Stimulated activated effector memory CD8-positive, alpha-beta T cell treated with anti-CD3 and anti-CD28 coated beads, Interleukin-12 subunit alpha, Interleukin-12 subunit beta, amount 100 ng/mL, for 72 hours (primary cell): ENCODE data around the gene CFDP1.

Experiments used
- ATAC-seq: fragments of 150-1000 bp; cut with Tn5 transposase; 2 replicates; pipeline ENCODE4 v1.10.0; 2021
- DNase-seq, 2 donors: peaks; one replicate each; pipeline ENCODE4 v3.0.0; 2021 to 2022; ENCODE audit warnings: low spot score in 2 of 2
- H3K27ac Mint-ChIP-seq: one replicate; pipeline ENCODE4 v1.8.0; 2022; ENCODE audit warnings: mild to moderate bottlenecking, mixed read lengths
- H3K36me3 Mint-ChIP-seq: one replicate; pipeline ENCODE4 v1.8.0; 2022; ENCODE audit warnings: mild to moderate bottlenecking, mixed read lengths
- H3K4me1 Mint-ChIP-seq: one replicate; pipeline ENCODE4 v1.8.0; 2022; ENCODE audit warnings: mixed read lengths
- H3K4me3 Mint-ChIP-seq: one replicate; pipeline ENCODE4 v1.8.0; 2022; ENCODE audit warnings: mild to moderate bottlenecking, mixed read lengths
- H3K9me3 Mint-ChIP-seq: one replicate; pipeline ENCODE4 v1.8.0; 2022; ENCODE audit warnings: mixed read lengths

CFDP1 gene

GRCh38 chr16:75376475-75377161 is 56.7 kb downstream of the CFDP1 start:
- Mint-ChIP-seq H3K4me3 (no peak overlapping the region), H3K4me1 (peaks cover 32% of the 10 kb centered on the region), H3K9me3 (no peaks in the 10 kb centered on the region), H3K27ac (no peak overlapping the region), H3K36me3 (peaks cover 26% of the 10 kb centered on the region)
- DNase-seq: no peak
- ATAC-seq: no peak

GRCh38 chr16:75374388-75374787 is 58.9 kb downstream of the CFDP1 start:
- Mint-ChIP-seq H3K4me1 (peaks cover 10% of the 10 kb centered on the region), H3K36me3 (peaks cover 18% of the 10 kb centered on the region), H3K4me3 (no peak overlapping the region), H3K9me3 (no peaks in the 10 kb centered on the region), H3K27ac (no peak overlapping the region)
- DNase-seq (no peak), ATAC-seq (no peak)

GRCh38 chr16:75372236-75372856 is 61.0 kb downstream of the CFDP1 start:
- no peaks in the 10 kb centered on the region for H3K4me1 Mint-ChIP-seq

GRCh38 chr16:75371171-75371570 is 62.1 kb downstream of the CFDP1 start:
- Mint-ChIP-seq H3K9me3 (no peaks in the 10 kb centered on the region), H3K4me1 (no peaks in the 10 kb centered on the region), H3K4me3 (no peak overlapping the region), H3K27ac (no peak overlapping the region), H3K36me3 (no peaks in the 10 kb centered on the region)
- DNase-seq (no peak), ATAC-seq (no peak)

More at GRCh38 chr16:75372236-75372856, 61.0 kb downstream of the CFDP1 start:
- H3K27ac Mint-ChIP-seq: no peak overlapping the region
- ATAC-seq: no peak
- no peak for DNase-seq
- H3K36me3 Mint-ChIP-seq: peaks cover 7% of the 10 kb centered on the region
- H3K9me3 Mint-ChIP-seq: no peaks in the 10 kb centered on the region
- no peak overlapping the region for H3K4me3 Mint-ChIP-seq

GRCh38 chr16:75364286-75364791 is 69.0 kb downstream of the CFDP1 start:
- DNase-seq (no peak), ATAC-seq (no peak)
- H3K36me3 Mint-ChIP-seq: peaks cover 12% of the 10 kb centered on the region
- H3K4me3 Mint-ChIP-seq: no peak overlapping the region
- H3K4me1 Mint-ChIP-seq: no peaks in the 10 kb centered on the region
- no peak overlapping the region for H3K27ac Mint-ChIP-seq
- no peaks in the 10 kb centered on the region for H3K9me3 Mint-ChIP-seq

- H3K4me3 Mint-ChIP-seq: no peak overlapping the region
- H3K27ac Mint-ChIP-seq: no peak overlapping the region
- ATAC-seq: no peak
- peaks cover 12% of the 10 kb centered on the region for H3K36me3 Mint-ChIP-seq
- DNase-seq: no peak
- no peaks in the 10 kb centered on the region for H3K4me1 Mint-ChIP-seq
- no peaks in the 10 kb centered on the region for H3K9me3 Mint-ChIP-seq
Observed at GRCh38 chr16:75362846-75363245, 70.5 kb downstream of the CFDP1 start.

- Mint-ChIP-seq H3K36me3 (peaks cover 12% of the 10 kb centered on the region), H3K4me1 (no peaks in the 10 kb centered on the region), H3K9me3 (no peaks in the 10 kb centered on the region), H3K27ac (no peak overlapping the region), H3K4me3 (no peak overlapping the region)
- ATAC-seq (no peak), DNase-seq (no peak)
Observed at GRCh38 chr16:75361936-75362335, 71.4 kb downstream of the CFDP1 start.

GRCh38 chr16:75354170-75354569 is 79.1 kb downstream of the CFDP1 start:
- ATAC-seq: no peak
- no peak overlapping the region for H3K4me3 Mint-ChIP-seq
- no peaks in the 10 kb centered on the region for H3K4me1 Mint-ChIP-seq
- no peak overlapping the region for H3K27ac Mint-ChIP-seq
- peaks cover 12% of the 10 kb centered on the region for H3K36me3 Mint-ChIP-seq
- H3K9me3 Mint-ChIP-seq: no peaks in the 10 kb centered on the region
- no peak for DNase-seq

- Mint-ChIP-seq H3K4me1 (no peaks in the 10 kb centered on the region), H3K9me3 (no peaks in the 10 kb centered on the region), H3K27ac (no peak overlapping the region), H3K36me3 (peaks cover 18% of the 10 kb centered on the region), H3K4me3 (no peak overlapping the region)
- ATAC-seq: no peak
- no peak for DNase-seq
Observed at GRCh38 chr16:75351183-75351582, 82.1 kb downstream of the CFDP1 start.

GRCh38 chr16:75345711-75346110 is 87.6 kb downstream of the CFDP1 start:
- Mint-ChIP-seq H3K27ac (no peak overlapping the region), H3K4me3 (no peak overlapping the region), H3K36me3 (peaks cover 14% of the 10 kb centered on the region), H3K9me3 (no peaks in the 10 kb centered on the region), H3K4me1 (no peaks in the 10 kb centered on the region)
- no peak for DNase-seq
- no peak for ATAC-seq

- peaks cover 14% of the 10 kb centered on the region for H3K36me3 Mint-ChIP-seq
- H3K9me3 Mint-ChIP-seq: no peaks in the 10 kb centered on the region
Observed at GRCh38 chr16:75343941-75344340, 89.4 kb downstream of the CFDP1 start.

GRCh38 chr16:75343286-75343685 is 90.0 kb downstream of the CFDP1 start:
- Mint-ChIP-seq H3K4me3 (no peak overlapping the region), H3K36me3 (peaks cover 14% of the 10 kb centered on the region), H3K9me3 (no peaks in the 10 kb centered on the region), H3K27ac (no peak overlapping the region), H3K4me1 (no peaks in the 10 kb centered on the region)
- DNase-seq: no peak
- no peak for ATAC-seq

More at GRCh38 chr16:75343941-75344340, 89.4 kb downstream of the CFDP1 start:
- H3K4me1 Mint-ChIP-seq: no peaks in the 10 kb centered on the region
- H3K27ac Mint-ChIP-seq: no peak overlapping the region
- DNase-seq (no peak), ATAC-seq (no peak)
- no peak overlapping the region for H3K4me3 Mint-ChIP-seq

- ATAC-seq (no peak), DNase-seq (no peak)
- Mint-ChIP-seq H3K36me3 (peaks cover 14% of the 10 kb centered on the region), H3K4me1 (no peaks in the 10 kb centered on the region), H3K27ac (peak overlapping the region; percentile 15), H3K4me3 (no peak overlapping the region), H3K9me3 (no peaks in the 10 kb centered on the region)
Observed at GRCh38 chr16:75342308-75342811, 90.9 kb downstream of the CFDP1 start.

GRCh38 chr16:75341564-75342307 is 91.6 kb downstream of the CFDP1 start:
- DNase-seq (no peak), ATAC-seq (no peak)
- Mint-ChIP-seq H3K4me3 (no peak overlapping the region), H3K27ac (no peak overlapping the region), H3K9me3 (no peaks in the 10 kb centered on the region), H3K36me3 (peaks cover 10% of the 10 kb centered on the region), H3K4me1 (no peaks in the 10 kb centered on the region)

GRCh38 chr16:75340741-75341491 is 92.4 kb downstream of the CFDP1 start:
- Mint-ChIP-seq H3K4me1 (no peaks in the 10 kb centered on the region), H3K27ac (no peak overlapping the region), H3K9me3 (no peaks in the 10 kb centered on the region), H3K36me3 (peaks cover 5% of the 10 kb centered on the region), H3K4me3 (no peak overlapping the region)
- DNase-seq (no peak), ATAC-seq (no peak)
